Measurements from ENCODE around the gene SLC1A5. TPM values are rescaled to one million over a fixed set of nuclear protein-coding genes. Genes with fewer than 3 reads are reported as not detected.
A peak's percentile ranks its signal among the peaks of the same experiment; 100 is the strongest.

The SLC1A5 gene
- total and polyA plus RNA-seq, 2 donors (not counting 3 experiments of a cell fraction or from before 2014, with no cell fraction given), result 114 TPM

DNA sequence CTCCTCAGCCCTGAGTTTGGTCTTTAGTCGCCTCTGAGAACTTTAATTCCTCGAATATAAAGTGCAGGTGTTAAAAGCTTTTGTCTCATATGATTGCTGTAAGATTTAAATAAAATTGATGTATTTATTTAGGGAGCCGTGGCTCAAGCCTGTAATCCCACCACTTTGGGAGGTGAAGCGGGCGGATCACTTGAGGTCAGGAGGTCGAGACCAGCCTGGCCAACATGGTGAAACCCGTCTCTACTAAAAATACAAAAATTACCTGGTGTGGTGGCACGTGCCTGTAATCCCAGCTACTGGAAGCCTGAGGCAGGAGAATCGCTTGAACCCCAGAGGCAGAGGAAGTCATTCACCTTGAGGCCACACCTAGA, 559 bp upstream of the SLC1A5 start:
- dilution Hi-C loops (cut with MboI; ENCODE audit: extremely low pct_ligation_motif_present, low sequenced_read_pairs), result no loop called here
- no peaks in the 10 kb centered on the region for H3K9me3 ChIP-seq (replicated peaks; ENCODE audit: control insufficient read depth, insufficient read depth, low read length)
- H3K27ac ChIP-seq (ENCODE audit: insufficient read depth, low read depth, low read length), result no peak overlapping the region
- peaks cover 44% of the 10 kb centered on the region for H3K79me2 ChIP-seq (ENCODE audit: control insufficient read depth, insufficient read depth, low read length)
- ChIA-PET CTCF (interaction anchor here (0.8 to 6.7 kb wide), 6 partner anchors 11 to 52 kb away, joined by 3 to 63 read pairs (median 4); no protein-coding TSS in a partner anchor), POLR2A (interaction anchor here (0.6 to 2.5 kb wide), 11 partner anchors 7 to 187 kb away, joined by 3 to 24 read pairs (median 4); partner anchors contain the start of genes AP2S1 and DACT3)
- FAIRE-seq (no peak), DNase-seq (ENCODE audit: low read depth, low spot score) (no peak)
- peaks cover 28% of the 10 kb centered on the region for H3K4me1 ChIP-seq (ENCODE audit: control insufficient read depth, extremely low read depth, insufficient read depth, low read length)
- no peaks in the 10 kb centered on the region for H3K27me3 ChIP-seq (ENCODE audit: control insufficient read depth in 2 of 2, insufficient read depth in 2 of 2, low read length in 2 of 2)
- H3K36me3 ChIP-seq (ENCODE audit: control insufficient read depth in 2 of 2, extremely low read depth in 1 of 2, insufficient read depth in 2 of 2, low read length in 2 of 2), result no peaks in the 10 kb centered on the region
- intact Hi-C loops (cut with micrococcal nuclease), result loop anchor here (1.0 to 5.0 kb wide), 2 partner anchors 61 to 468 kb away; partner anchors contain the start of genes AP2S1 and CCDC9
- no TSS peak for BruUV-seq (replicated peaks)
- H4K20me1 ChIP-seq (replicated peaks; ENCODE audit: control insufficient read depth, extremely low read depth, insufficient read depth, low read length), result no peaks in the 10 kb centered on the region
- no peak overlapping the region for H3K4me3 ChIP-seq (replicated peaks in 1 of 3; ENCODE audit: insufficient read depth in 1 of 3, low read depth in 1 of 3, low read length in 3 of 3)
- H3K9ac ChIP-seq (replicated peaks; ENCODE audit: extremely low read depth, insufficient read depth, low read length), result no peak overlapping the region
- peak overlapping the region; percentile 23 for H2AFZ ChIP-seq (ENCODE audit: low read depth, low read length)
- no peaks in the 10 kb centered on the region for H3K9me1 ChIP-seq (replicated peaks; ENCODE audit: control insufficient read depth, extremely low read depth, insufficient read depth, low read length)
- H3K4me2 ChIP-seq (ENCODE audit: insufficient read depth, low read length), result no peak overlapping the region
- TF ChIP-seq, protein P1, sequence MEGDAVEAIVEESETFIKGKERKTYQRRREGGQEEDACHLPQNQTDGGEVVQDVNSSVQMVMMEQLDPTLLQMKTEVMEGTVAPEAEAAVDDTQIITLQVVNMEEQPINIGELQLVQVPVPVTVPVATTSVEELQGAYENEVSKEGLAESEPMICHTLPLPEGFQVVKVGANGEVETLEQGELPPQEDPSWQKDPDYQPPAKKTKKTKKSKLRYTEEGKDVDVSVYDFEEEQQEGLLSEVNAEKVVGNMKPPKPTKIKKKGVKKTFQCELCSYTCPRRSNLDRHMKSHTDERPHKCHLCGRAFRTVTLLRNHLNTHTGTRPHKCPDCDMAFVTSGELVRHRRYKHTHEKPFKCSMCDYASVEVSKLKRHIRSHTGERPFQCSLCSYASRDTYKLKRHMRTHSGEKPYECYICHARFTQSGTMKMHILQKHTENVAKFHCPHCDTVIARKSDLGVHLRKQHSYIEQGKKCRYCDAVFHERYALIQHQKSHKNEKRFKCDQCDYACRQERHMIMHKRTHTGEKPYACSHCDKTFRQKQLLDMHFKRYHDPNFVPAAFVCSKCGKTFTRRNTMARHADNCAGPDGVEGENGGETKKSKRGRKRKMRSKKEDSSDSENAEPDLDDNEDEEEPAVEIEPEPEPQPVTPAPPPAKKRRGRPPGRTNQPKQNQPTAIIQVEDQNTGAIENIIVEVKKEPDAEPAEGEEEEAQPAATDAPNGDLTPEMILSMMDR (IDR thresholded peaks at IDR 0.05; ENCODE audit: extremely low read depth in 1 of 2, insufficient read depth in 1 of 2, low read depth in 1 of 2, low read length in 2 of 2), result no peak
- TF ChIP-seq POLR2A (IDR thresholded peaks at IDR 0.05; ENCODE audit: low read depth, low read length), result no peak
- no peak for TF ChIP-seq JUN (IDR thresholded peaks at IDR 0.05; ENCODE audit: borderline replicate concordance, insufficient read depth, insufficient read length, low read depth)
- no peak for TF ChIP-seq FOS (IDR thresholded peaks at IDR 0.05; ENCODE audit: borderline replicate concordance, insufficient read depth, low read length)
- no peak for TF ChIP-seq POLR2AphosphoS5 (IDR thresholded peaks at IDR 0.05; ENCODE audit: insufficient read depth, low read depth, low read length)
- TF ChIP-seq GATA2 (IDR thresholded peaks at IDR 0.05; ENCODE audit: insufficient read depth, insufficient read length, low read depth, low read length), result no peak
- TF ChIP-seq MAX (IDR thresholded peaks at IDR 0.05; ENCODE audit: insufficient read depth, insufficient read length), result no peak
- TF ChIP-seq EZH2 (IDR thresholded peaks at IDR 0.05; ENCODE audit: borderline replicate concordance, low read depth, low read length, severe bottlenecking), result no peak
- TF ChIP-seq MYC (IDR thresholded peaks at IDR 0.05; ENCODE audit: low read depth, low read length), result no peak

Data from endothelial cell of umbilical vein (primary cell).